ENCODE results near the gene ITGB6. TPM values are rescaled to one million over a fixed set of nuclear protein-coding genes. Genes with fewer than 3 reads are reported as not detected.

ITGB6 gene
- total and polyA plus RNA-seq, 10 of the 15 experiments (the other 5 are each of a cell fraction or from before 2014, with no cell fraction given) = 0.04 TPM; not detected in 9

DNA sequence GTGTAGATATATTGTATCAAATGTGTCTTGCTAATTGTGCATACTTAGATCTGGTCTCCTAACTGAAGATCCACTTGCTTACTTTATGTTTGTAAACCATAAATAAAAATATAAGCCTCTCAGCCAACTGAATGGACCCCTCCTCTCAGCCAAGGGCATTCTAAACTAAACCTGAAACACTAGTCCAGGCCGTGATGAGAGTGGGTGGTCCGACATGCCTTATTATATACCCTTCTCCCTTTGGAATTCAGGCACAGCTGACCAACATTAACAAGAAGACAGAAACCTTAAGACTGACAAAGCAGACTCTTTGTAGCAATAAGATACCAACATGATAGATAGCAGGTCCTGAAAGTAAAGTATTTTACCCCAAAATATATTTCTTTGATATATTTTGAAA, 73.3 kb downstream of the ITGB6 start:
- no TSS peak for BruUV-seq (replicated peaks)
- Histone ChIP-seq H3K4me1 (ENCODE audit: control insufficient read depth, insufficient read depth, low read length) (no peaks in the 10 kb centered on the region), H3K36me3 (ENCODE audit: control insufficient read depth in 2 of 2, insufficient read depth in 2 of 2, low read length in 1 of 2) (no peaks in the 10 kb centered on the region), H3K79me2 (ENCODE audit: control insufficient read depth, insufficient read depth, low read length) (no peaks in the 10 kb centered on the region), H3K9ac (ENCODE audit: control insufficient read depth, insufficient read depth, low read length) (no peak overlapping the region), H3K4me2 (ENCODE audit: control insufficient read depth, insufficient read depth) (no peak overlapping the region), H3K27ac (ENCODE audit: control insufficient read depth, insufficient read depth) (no peak overlapping the region), H2AFZ (ENCODE audit: control insufficient read depth, low read depth, low read length) (no peak overlapping the region), H3K27me3 (replicated peaks in 1 of 2; ENCODE audit: control insufficient read depth in 2 of 2, insufficient read depth in 2 of 2, low read length in 1 of 2) (no peaks in the 10 kb centered on the region; a peak in 1 of 4 replicates), H3K4me3 (no peak overlapping the region), H3K9me3 (replicated peaks; ENCODE audit: control insufficient read depth, insufficient read depth, low read length) (no peaks in the 10 kb centered on the region), H4K20me1 (ENCODE audit: control insufficient read depth, insufficient read depth) (no peaks in the 10 kb centered on the region)
- SMC1A ChIA-PET (ENCODE audit: uncharacterized antibody, unreplicated experiment) = no interaction called here
- CTCF ChIA-PET = no interaction called here
- RAD21 ChIA-PET (ENCODE audit: unreplicated experiment) = no interaction called here
- WGBS (ENCODE audit: insufficient coverage, insufficient replicate concordance, low lambda C conversion rate, missing lambda C conversion rate) = 38% methylated on average over 2 of the region's 2 CpGs
- no peak for DNase-seq (ENCODE audit: low read depth, low spot score)
- no peak for FAIRE-seq
- intact Hi-C loops (cut with micrococcal nuclease; ENCODE audit: unreplicated experiment) (no loop called here), in situ Hi-C loops (cut with MboI) (no loop called here)
- ATAC-seq = no peak
- POLR2A ChIA-PET = no interaction called here
- TF ChIP-seq, protein P1, sequence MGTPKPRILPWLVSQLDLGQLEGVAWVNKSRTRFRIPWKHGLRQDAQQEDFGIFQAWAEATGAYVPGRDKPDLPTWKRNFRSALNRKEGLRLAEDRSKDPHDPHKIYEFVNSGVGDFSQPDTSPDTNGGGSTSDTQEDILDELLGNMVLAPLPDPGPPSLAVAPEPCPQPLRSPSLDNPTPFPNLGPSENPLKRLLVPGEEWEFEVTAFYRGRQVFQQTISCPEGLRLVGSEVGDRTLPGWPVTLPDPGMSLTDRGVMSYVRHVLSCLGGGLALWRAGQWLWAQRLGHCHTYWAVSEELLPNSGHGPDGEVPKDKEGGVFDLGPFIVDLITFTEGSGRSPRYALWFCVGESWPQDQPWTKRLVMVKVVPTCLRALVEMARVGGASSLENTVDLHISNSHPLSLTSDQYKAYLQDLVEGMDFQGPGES (IDR thresholded peaks at IDR 0.05) = no peak
- TF ChIP-seq RUNX3 (IDR thresholded peaks at IDR 0.05; ENCODE audit: low read length) (no peak), CEBPB (IDR thresholded peaks at IDR 0.05; ENCODE audit: borderline replicate concordance in 1 of 2, low read depth in 2 of 2, low read length in 2 of 2) (no peak), FOS (IDR thresholded peaks at IDR 0.05; ENCODE audit: borderline replicate concordance, extremely low read depth, insufficient read length) (no peak)
- TF ChIP-seq, protein P2, sequence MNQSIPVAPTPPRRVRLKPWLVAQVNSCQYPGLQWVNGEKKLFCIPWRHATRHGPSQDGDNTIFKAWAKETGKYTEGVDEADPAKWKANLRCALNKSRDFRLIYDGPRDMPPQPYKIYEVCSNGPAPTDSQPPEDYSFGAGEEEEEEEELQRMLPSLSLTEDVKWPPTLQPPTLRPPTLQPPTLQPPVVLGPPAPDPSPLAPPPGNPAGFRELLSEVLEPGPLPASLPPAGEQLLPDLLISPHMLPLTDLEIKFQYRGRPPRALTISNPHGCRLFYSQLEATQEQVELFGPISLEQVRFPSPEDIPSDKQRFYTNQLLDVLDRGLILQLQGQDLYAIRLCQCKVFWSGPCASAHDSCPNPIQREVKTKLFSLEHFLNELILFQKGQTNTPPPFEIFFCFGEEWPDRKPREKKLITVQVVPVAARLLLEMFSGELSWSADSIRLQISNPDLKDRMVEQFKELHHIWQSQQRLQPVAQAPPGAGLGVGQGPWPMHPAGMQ (IDR thresholded peaks at IDR 0.05; ENCODE audit: borderline replicate concordance) = no peak

DNA sequence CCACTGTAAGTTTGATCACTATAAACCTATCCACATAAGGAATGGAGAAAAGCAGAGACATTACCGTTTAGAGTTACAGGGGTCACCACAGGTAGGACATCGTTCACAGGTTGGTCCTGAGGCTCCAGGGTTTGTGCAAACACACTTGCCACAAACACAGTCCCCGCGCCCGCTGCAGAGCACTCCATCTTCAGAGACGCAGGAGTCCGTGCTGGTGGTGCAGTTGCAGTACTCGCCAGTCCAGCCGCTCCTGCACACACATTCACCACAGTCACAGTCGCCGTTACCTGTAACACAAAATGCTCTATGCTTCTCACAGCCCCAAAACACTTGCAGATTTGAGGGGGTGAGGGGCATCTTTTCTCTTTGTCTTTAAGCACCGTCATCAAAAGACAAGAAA, 73.8 kb downstream of the ITGB6 start:
- DNase-seq (ENCODE audit: low read depth, low spot score) (no peak), ATAC-seq (no peak), FAIRE-seq (no peak)
- Histone ChIP-seq H3K36me3 (ENCODE audit: control insufficient read depth in 2 of 2, insufficient read depth in 2 of 2, low read length in 1 of 2) (no peaks in the 10 kb centered on the region), H3K27ac (ENCODE audit: control insufficient read depth, insufficient read depth) (no peak overlapping the region), H3K79me2 (ENCODE audit: control insufficient read depth, insufficient read depth, low read length) (no peaks in the 10 kb centered on the region), H2AFZ (ENCODE audit: control insufficient read depth, low read depth, low read length) (no peak overlapping the region), H3K9me3 (replicated peaks; ENCODE audit: control insufficient read depth, insufficient read depth, low read length) (no peaks in the 10 kb centered on the region), H3K4me1 (ENCODE audit: control insufficient read depth, insufficient read depth, low read length) (no peaks in the 10 kb centered on the region), H3K9ac (ENCODE audit: control insufficient read depth, insufficient read depth, low read length) (no peak overlapping the region), H3K4me2 (ENCODE audit: control insufficient read depth, insufficient read depth) (no peak overlapping the region), H3K4me3 (no peak overlapping the region), H3K27me3 (replicated peaks in 1 of 2; ENCODE audit: control insufficient read depth in 2 of 2, insufficient read depth in 2 of 2, low read length in 1 of 2) (no peaks in the 10 kb centered on the region; a peak in 1 of 4 replicates), H4K20me1 (ENCODE audit: control insufficient read depth, insufficient read depth) (no peaks in the 10 kb centered on the region)
- in situ Hi-C loops (cut with MboI) = no loop called here
- intact Hi-C loops (cut with micrococcal nuclease; ENCODE audit: unreplicated experiment) = no loop called here
- ChIA-PET RAD21 (ENCODE audit: unreplicated experiment) (no interaction called here), CTCF (interaction anchor here (0.5 kb wide), 1 partner anchor 434 kb away, joined by 3 read pairs; no protein-coding TSS in a partner anchor), POLR2A (no interaction called here), SMC1A (ENCODE audit: uncharacterized antibody, unreplicated experiment) (no interaction called here)
- BruUV-seq (replicated peaks) = no TSS peak
- 65% methylated on average over 12 of the region's 12 CpGs for WGBS (ENCODE audit: insufficient coverage, insufficient replicate concordance, low lambda C conversion rate, missing lambda C conversion rate)
- TF ChIP-seq NRF1 (conservative IDR thresholded peaks at IDR 0.05; ENCODE audit: low read depth, low read length) (no peak), SIX5 (IDR thresholded peaks at IDR 0.05; ENCODE audit: low read depth, low read length, severe bottlenecking) (no peak), WRNIP1 (IDR thresholded peaks at IDR 0.05; ENCODE audit: borderline replicate concordance, low read depth, low read length) (no peak), MTA2 (IDR thresholded peaks at IDR 0.05; ENCODE audit: low read depth) (no peak), SMARCA5 (IDR thresholded peaks at IDR 0.05) (no peak), NFXL1 (IDR thresholded peaks at IDR 0.05; ENCODE audit: borderline replicate concordance) (no peak), RELA (IDR thresholded peaks at IDR 0.05; ENCODE audit: borderline replicate concordance, partially characterized antibody) (no peak)
- TF ChIP-seq, protein P3, sequence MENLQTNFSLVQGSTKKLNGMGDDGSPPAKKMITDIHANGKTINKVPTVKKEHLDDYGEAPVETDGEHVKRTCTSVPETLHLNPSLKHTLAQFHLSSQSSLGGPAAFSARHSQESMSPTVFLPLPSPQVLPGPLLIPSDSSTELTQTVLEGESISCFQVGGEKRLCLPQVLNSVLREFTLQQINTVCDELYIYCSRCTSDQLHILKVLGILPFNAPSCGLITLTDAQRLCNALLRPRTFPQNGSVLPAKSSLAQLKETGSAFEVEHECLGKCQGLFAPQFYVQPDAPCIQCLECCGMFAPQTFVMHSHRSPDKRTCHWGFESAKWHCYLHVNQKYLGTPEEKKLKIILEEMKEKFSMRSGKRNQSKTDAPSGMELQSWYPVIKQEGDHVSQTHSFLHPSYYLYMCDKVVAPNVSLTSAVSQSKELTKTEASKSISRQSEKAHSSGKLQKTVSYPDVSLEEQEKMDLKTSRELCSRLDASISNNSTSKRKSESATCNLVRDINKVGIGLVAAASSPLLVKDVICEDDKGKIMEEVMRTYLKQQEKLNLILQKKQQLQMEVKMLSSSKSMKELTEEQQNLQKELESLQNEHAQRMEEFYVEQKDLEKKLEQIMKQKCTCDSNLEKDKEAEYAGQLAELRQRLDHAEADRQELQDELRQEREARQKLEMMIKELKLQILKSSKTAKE (IDR thresholded peaks at IDR 0.05; ENCODE audit: low read depth, poor library complexity, severe bottlenecking) = no peak

All from GM12878 (cell line).